Measurements from ENCODE around the gene PTPRD. TPM values are rescaled to one million over a fixed set of nuclear protein-coding genes. Genes with fewer than 3 reads are reported as not detected.

Gene PTPRD
- total and polyA plus RNA-seq, 2 donors (not counting 1 experiment from before 2014, with no cell fraction given): 0.35 to 4.8 TPM

- Histone ChIP-seq H3K4me3 (replicated peaks in 1 of 4; ENCODE audit: control extremely low read depth in 1 of 4, insufficient read depth in 1 of 4, low read depth in 3 of 4, low read length in 4 of 4) (no peak overlapping the region), H3K4me2 (ENCODE audit: extremely low read depth, insufficient read depth, low read length) (no peak overlapping the region), H3K27me3 (ENCODE audit: control insufficient read depth, insufficient read depth, low read length) (no peaks in the 10 kb centered on the region), H3K36me3 (ENCODE audit: control insufficient read depth, insufficient read depth, low read length) (no peaks in the 10 kb centered on the region), H2AFZ (ENCODE audit: low read length) (no peak overlapping the region), H3K79me2 (ENCODE audit: control insufficient read depth, insufficient read depth, low read length) (no peaks in the 10 kb centered on the region), H3K27ac (ENCODE audit: insufficient read depth, low read length) (no peak overlapping the region), H4K20me1 (ENCODE audit: control insufficient read depth, extremely low read depth, insufficient read depth, low read length) (no peaks in the 10 kb centered on the region), H3K9me3 (ENCODE audit: control insufficient read depth, insufficient read depth, low read depth, low read length) (no peaks in the 10 kb centered on the region), H3K9ac (ENCODE audit: insufficient read depth, low read length) (no peak overlapping the region), H3K4me1 (ENCODE audit: control insufficient read depth, extremely low read depth, insufficient read depth, low read length) (peaks cover 4% of the 10 kb centered on the region)
- TF ChIP-seq CTCF (conservative IDR thresholded peaks at IDR 0.05 in 1 of 2, IDR thresholded peaks at IDR 0.05 in 1 of 2; ENCODE audit: low read depth in 1 of 2, low read length in 2 of 2) (no peak), EZH2 (IDR thresholded peaks at IDR 0.05; ENCODE audit: low read length, missing control alignments) (no peak)
- no peak for DNase-seq (ENCODE audit: low read depth in 2 of 2)
These were observed 2251.4 kb downstream of the PTPRD start for GRCh38 chr9:8361364-8361763.

- Histone ChIP-seq H3K36me3 (ENCODE audit: control insufficient read depth, insufficient read depth, low read length) (no peaks in the 10 kb centered on the region), H3K9me3 (ENCODE audit: control insufficient read depth, insufficient read depth, low read depth, low read length) (no peaks in the 10 kb centered on the region), H4K20me1 (ENCODE audit: control insufficient read depth, extremely low read depth, insufficient read depth, low read length) (no peaks in the 10 kb centered on the region), H3K9ac (ENCODE audit: insufficient read depth, low read length) (no peak overlapping the region), H3K27ac (ENCODE audit: insufficient read depth, low read length) (no peak overlapping the region), H3K4me1 (ENCODE audit: control insufficient read depth, extremely low read depth, insufficient read depth, low read length) (no peaks in the 10 kb centered on the region), H2AFZ (ENCODE audit: low read length) (no peak overlapping the region), H3K4me3 (replicated peaks in 1 of 4; ENCODE audit: control extremely low read depth in 1 of 4, insufficient read depth in 1 of 4, low read depth in 3 of 4, low read length in 4 of 4) (no peak overlapping the region), H3K4me2 (ENCODE audit: extremely low read depth, insufficient read depth, low read length) (no peak overlapping the region), H3K27me3 (ENCODE audit: control insufficient read depth, insufficient read depth, low read length) (no peaks in the 10 kb centered on the region), H3K79me2 (ENCODE audit: control insufficient read depth, insufficient read depth, low read length) (no peaks in the 10 kb centered on the region)
- peak in 1 of 2 donors; percentile 59 for DNase-seq (ENCODE audit: low read depth in 2 of 2)
- TF ChIP-seq CTCF (conservative IDR thresholded peaks at IDR 0.05 in 1 of 2, IDR thresholded peaks at IDR 0.05 in 1 of 2; ENCODE audit: low read depth in 1 of 2, low read length in 2 of 2) (no peak), EZH2 (IDR thresholded peaks at IDR 0.05; ENCODE audit: low read length, missing control alignments) (no peak)
These were observed 2256.4 kb downstream of the PTPRD start for GRCh38 chr9:8356406-8356805.

- Histone ChIP-seq H3K4me2 (ENCODE audit: extremely low read depth, insufficient read depth, low read length) (no peak overlapping the region), H3K4me3 (replicated peaks in 1 of 4; ENCODE audit: control extremely low read depth in 1 of 4, insufficient read depth in 1 of 4, low read depth in 3 of 4, low read length in 4 of 4) (no peak overlapping the region), H3K27me3 (ENCODE audit: control insufficient read depth, insufficient read depth, low read length) (no peaks in the 10 kb centered on the region), H3K79me2 (ENCODE audit: control insufficient read depth, insufficient read depth, low read length) (no peaks in the 10 kb centered on the region), H3K27ac (ENCODE audit: insufficient read depth, low read length) (no peak overlapping the region), H3K36me3 (ENCODE audit: control insufficient read depth, insufficient read depth, low read length) (no peaks in the 10 kb centered on the region), H3K4me1 (ENCODE audit: control insufficient read depth, extremely low read depth, insufficient read depth, low read length) (no peaks in the 10 kb centered on the region), H4K20me1 (ENCODE audit: control insufficient read depth, extremely low read depth, insufficient read depth, low read length) (no peaks in the 10 kb centered on the region), H2AFZ (ENCODE audit: low read length) (no peak overlapping the region), H3K9me3 (ENCODE audit: control insufficient read depth, insufficient read depth, low read depth, low read length) (no peaks in the 10 kb centered on the region), H3K9ac (ENCODE audit: insufficient read depth, low read length) (no peak overlapping the region)
- TF ChIP-seq CTCF (conservative IDR thresholded peaks at IDR 0.05 in 1 of 2, IDR thresholded peaks at IDR 0.05 in 1 of 2; ENCODE audit: low read depth in 1 of 2, low read length in 2 of 2): no peak
- no peak for TF ChIP-seq EZH2 (IDR thresholded peaks at IDR 0.05; ENCODE audit: low read length, missing control alignments)
- DNase-seq (ENCODE audit: low read depth in 2 of 2): no peak
These were observed 2261.4 kb downstream of the PTPRD start for GRCh38 chr9:8351436-8351835.

All from fibroblast of lung (primary cell).